Upper lobe of left lung (tissue), 4 donors: ENCODE measurements around the gene ARHGAP8.

Experiments used
- CTCF ChIP-seq, 6 experiments: fragments of 450-650 bp in 4 of 6; fragments of 200-600 bp in 2 of 6; sonication (generic) in 2 of 6; IDR thresholded peaks; one replicate each; pipeline ENCODE4 v1.5.1; 2016 to 2019; ENCODE audit warnings: antibody characterized with exemption in 6 of 6
- EP300 ChIP-seq, 4 donors: sonication (generic); formaldehyde crosslinking; IDR thresholded peaks; one replicate each; pipeline ENCODE4 v1.5.1; 2017; ENCODE audit warnings: antibody characterized with exemption in 4 of 4, control low read depth in 2 of 4
- POLR2A ChIP-seq, 4 donors: fragments of 450-650 bp; IDR thresholded peaks; one replicate each; pipeline ENCODE4 v1.5.1; 2016 to 2017; ENCODE audit warnings: antibody characterized with exemption in 4 of 4, mild to moderate bottlenecking in 2 of 4
- POLR2AphosphoS5 ChIP-seq, 2 donors: sonication (generic); formaldehyde crosslinking; IDR thresholded peaks; one replicate each; pipeline ENCODE4 v1.5.1; 2017; ENCODE audit warnings: antibody characterized with exemption in 2 of 2

DNA sequence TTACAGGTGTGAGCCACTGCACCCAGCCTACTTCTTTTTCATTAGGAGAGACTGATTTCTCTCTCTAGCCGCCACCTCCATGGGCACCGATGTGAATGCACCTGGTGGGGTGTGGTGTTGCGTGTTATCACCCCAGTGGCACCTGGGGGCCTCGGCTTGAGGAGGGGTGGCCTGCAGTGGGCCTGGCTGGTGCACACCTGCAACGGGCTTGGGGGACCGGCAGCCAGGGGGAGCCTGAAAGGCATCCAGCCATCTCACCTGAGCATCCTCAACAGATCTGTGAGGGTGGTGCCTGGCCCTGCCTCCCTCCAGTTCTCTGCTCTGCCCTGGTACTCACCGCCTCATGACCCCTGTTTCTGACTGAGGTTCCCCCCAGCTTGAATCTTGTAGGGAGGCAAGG, 108.9 kb downstream of the ARHGAP8 start:
- TF ChIP-seq POLR2AphosphoS5 (IDR thresholded peaks at IDR 0.05), result no peak
- TF ChIP-seq CTCF (IDR thresholded peaks at IDR 0.05), result no peak
- TF ChIP-seq POLR2A (IDR thresholded peaks at IDR 0.05), result no peak
- no peak for TF ChIP-seq EP300 (IDR thresholded peaks at IDR 0.05)
